HEK293T (cell line): ENCODE data around the gene R3HDM2.
A peak's percentile ranks its signal among the peaks of the same experiment; 100 is the strongest.

ENCODE experiments used
- CTCF ChIA-PET: fragments of 350-600 bp; formaldehyde crosslinking; extraction: SDS; loops from one replicate; lab custom pipeline; 2021; ENCODE audit warnings: antibody characterized with exemption, inconsistent platforms; lab: Yijun Ruan, JAX
- POLR2A ChIA-PET: fragments of 350-600 bp; formaldehyde crosslinking; extraction: SDS; loops from one replicate; lab custom pipeline; 2020; ENCODE audit warnings: antibody characterized with exemption, inconsistent platforms; lab: Yijun Ruan, JAX
- DNase-seq: peaks from one replicate; pipeline ENCODE4 v3.0.0; 2012; ENCODE audit warnings: mixed read lengths; ENCODE audit errors: extremely low spot score
- ARNT ChIP-seq: fragments of 450-650 bp; IDR thresholded peaks from 2 replicates; pipeline ENCODE4 v1.6.1; 2017; ENCODE audit warnings: mild to moderate bottlenecking
- BHLHE40 ChIP-seq: fragments of 450-650 bp; IDR thresholded peaks from 2 replicates; pipeline ENCODE4 v1.6.1; 2016; ENCODE audit warnings: mild to moderate bottlenecking, moderate library complexity, borderline replicate concordance
- CTBP1 ChIP-seq: fragments of 450-650 bp; IDR thresholded peaks from 2 replicates; pipeline ENCODE4 v1.6.1; 2016; ENCODE audit warnings: borderline replicate concordance
- ELF4 ChIP-seq: fragments of 450-650 bp; IDR thresholded peaks from 2 replicates; pipeline ENCODE4 v1.6.1; 2017; ENCODE audit warnings: antibody characterized with exemption
- FOXA1 ChIP-seq: fragments of 450-650 bp; IDR thresholded peaks from 2 replicates; pipeline ENCODE4 v1.6.1; 2016; ENCODE audit warnings: mild to moderate bottlenecking
- FOXK2 ChIP-seq: fragments of 450-650 bp; IDR thresholded peaks from 2 replicates; pipeline ENCODE4 v1.6.1; 2016; ENCODE audit warnings: mild to moderate bottlenecking
- FOXM1 ChIP-seq: fragments of 450-650 bp; IDR thresholded peaks from 2 replicates; pipeline ENCODE4 v1.6.1; 2017; ENCODE audit warnings: mild to moderate bottlenecking, borderline replicate concordance
- HDGF ChIP-seq: fragments of 450-650 bp; IDR thresholded peaks from 2 replicates; pipeline ENCODE4 v1.6.1; 2017; ENCODE audit warnings: antibody characterized with exemption, borderline replicate concordance
- L3MBTL2 ChIP-seq: fragments of 450-650 bp; conservative IDR thresholded peaks from 2 replicates; pipeline ENCODE4 v1.6.1; 2016; ENCODE audit warnings: mild to moderate bottlenecking
- LEF1 ChIP-seq: fragments of 450-650 bp; IDR thresholded peaks from 2 replicates; pipeline ENCODE4 v1.6.1; 2017; ENCODE audit warnings: mild to moderate bottlenecking, borderline replicate concordance
- NFRKB ChIP-seq: fragments of 450-650 bp; IDR thresholded peaks from 2 replicates; pipeline ENCODE4 v1.6.1; 2016; ENCODE audit warnings: mild to moderate bottlenecking, moderate library complexity
- SP1 ChIP-seq: fragments of 450-650 bp; IDR thresholded peaks from 2 replicates; pipeline ENCODE4 v1.6.1; 2017
- SUZ12 ChIP-seq: fragments of 450-650 bp; IDR thresholded peaks from 2 replicates; pipeline ENCODE4 v1.6.1; 2016; ENCODE audit warnings: mild to moderate bottlenecking
- TARDBP ChIP-seq: fragments of 450-650 bp; IDR thresholded peaks from 2 replicates; pipeline ENCODE4 v1.6.1; 2016
- ZNF384 ChIP-seq: fragments of 450-650 bp; IDR thresholded peaks from 2 replicates; pipeline ENCODE4 v1.6.1; 2016
- TF ChIP-seq, protein P1 (sequence below): fragments of 450-650 bp; IDR thresholded peaks from 2 replicates; pipeline ENCODE4 v1.6.1; 2016

R3HDM2 gene

GRCh38 chr12:57215668-57216013 is 215.2 kb downstream of the R3HDM2 start:
- TF ChIP-seq TARDBP (no peak), LEF1 (no peak), FOXA1 (no peak), CTBP1 (no peak), ELF4 (no peak), FOXK2 (no peak), ZNF384 (no peak), SP1 (no peak), L3MBTL2 (no peak), SUZ12 (no peak), HDGF (no peak), ARNT (no peak), NFRKB (no peak), FOXM1 (no peak), BHLHE40 (no peak)
- TF ChIP-seq, protein P1, sequence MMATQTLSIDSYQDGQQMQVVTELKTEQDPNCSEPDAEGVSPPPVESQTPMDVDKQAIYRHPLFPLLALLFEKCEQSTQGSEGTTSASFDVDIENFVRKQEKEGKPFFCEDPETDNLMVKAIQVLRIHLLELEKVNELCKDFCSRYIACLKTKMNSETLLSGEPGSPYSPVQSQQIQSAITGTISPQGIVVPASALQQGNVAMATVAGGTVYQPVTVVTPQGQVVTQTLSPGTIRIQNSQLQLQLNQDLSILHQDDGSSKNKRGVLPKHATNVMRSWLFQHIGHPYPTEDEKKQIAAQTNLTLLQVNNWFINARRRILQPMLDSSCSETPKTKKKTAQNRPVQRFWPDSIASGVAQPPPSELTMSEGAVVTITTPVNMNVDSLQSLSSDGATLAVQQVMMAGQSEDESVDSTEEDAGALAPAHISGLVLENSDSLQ: no peak
- ChIA-PET POLR2A (interaction anchor here (1.1 to 7.3 kb wide), 3 partner anchors 11 to 22 kb away, joined by 3 to 87 read pairs (median 3); partner anchors contain the start of gene SHMT2), CTCF (interaction anchor here (4.7 kb wide), 1 partner anchor 26 kb away, joined by 121 read pairs; a partner anchor contains a TSS)
- no peak for DNase-seq

DNA sequence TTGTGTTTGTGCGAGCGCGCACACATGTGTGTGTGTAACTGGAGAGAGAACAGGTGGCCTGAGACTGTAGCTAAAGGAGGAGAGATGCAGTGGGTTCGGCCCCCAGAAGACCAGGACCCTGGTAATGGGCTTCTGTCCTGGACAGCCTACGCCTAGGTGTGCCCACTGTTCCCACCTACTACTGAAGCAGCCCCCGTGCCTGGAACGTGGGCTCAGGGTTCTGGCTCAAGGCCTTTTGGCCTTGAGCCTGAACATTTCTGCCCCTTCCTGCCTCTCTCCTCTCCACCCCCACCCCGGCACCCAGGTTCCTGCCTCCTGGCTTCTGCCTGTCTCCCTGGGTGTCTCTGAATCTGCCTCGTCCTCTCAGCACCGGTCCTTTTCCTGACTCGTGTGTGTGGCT is 215.8 kb downstream of the R3HDM2 start:
- ChIA-PET CTCF (interaction anchor here (1.3 to 4.7 kb wide), 4 partner anchors 15 to 247 kb away, joined by 4 to 121 read pairs (median 12); partner anchors contain the start of gene SHMT2), POLR2A (interaction anchor here (1.1 to 7.3 kb wide), 2 partner anchors 16 to 23 kb away, joined by 3 to 87 read pairs; partner anchors contain the start of gene SHMT2)
- DNase-seq: no peak
- TF ChIP-seq L3MBTL2 (no peak), ARNT (no peak), HDGF (no peak), FOXA1 (no peak), FOXM1 (no peak), BHLHE40 (no peak), ZNF384 (no peak), CTBP1 (no peak), NFRKB (no peak)
- TF ChIP-seq, protein P1: no peak

- ChIA-PET CTCF (interaction anchor here (0.6 to 4.7 kb wide), 13 partner anchors 8 to 247 kb away, joined by 3 to 121 read pairs (median 4); partner anchors contain the start of genes GLI1, SHMT2 and STAC3), POLR2A (interaction anchor here (7.3 kb wide), 1 partner anchor 17 kb away, joined by 87 read pairs; the partner anchor contains the start of gene SHMT2)
- peak; percentile 82 for DNase-seq
- no peak for TF ChIP-seq LEF1
- no peak for TF ChIP-seq ELF4
- no peak for TF ChIP-seq ZNF384
- TF ChIP-seq FOXM1: no peak
- TF ChIP-seq ARNT: no peak
- no peak for TF ChIP-seq FOXA1
- no peak for TF ChIP-seq SP1
- TF ChIP-seq BHLHE40: no peak
- TF ChIP-seq SUZ12: no peak
- TF ChIP-seq HDGF: no peak
- TF ChIP-seq FOXK2: no peak
- TF ChIP-seq, protein P1: no peak
- TF ChIP-seq L3MBTL2: no peak
- TF ChIP-seq NFRKB: no peak
- TF ChIP-seq TARDBP: no peak
- TF ChIP-seq CTBP1: no peak
Observed at GRCh38 chr12:57214398-57214781, 216.5 kb downstream of the R3HDM2 start.

GRCh38 chr12:57213763-57214397 is 217.0 kb downstream of the R3HDM2 start:
- CTCF ChIA-PET: interaction anchor here (0.6 to 4.7 kb wide), 14 partner anchors 9 to 248 kb away, joined by 3 to 121 read pairs (median 4); partner anchors contain the start of genes GLI1, SHMT2 and STAC3
- no peak for DNase-seq
- POLR2A ChIA-PET: interaction anchor here (7.3 kb wide), 1 partner anchor 17 kb away, joined by 87 read pairs; the partner anchor contains the start of gene SHMT2
- TF ChIP-seq, protein P1: peak; percentile 57
- no peak for TF ChIP-seq ZNF384

DNA sequence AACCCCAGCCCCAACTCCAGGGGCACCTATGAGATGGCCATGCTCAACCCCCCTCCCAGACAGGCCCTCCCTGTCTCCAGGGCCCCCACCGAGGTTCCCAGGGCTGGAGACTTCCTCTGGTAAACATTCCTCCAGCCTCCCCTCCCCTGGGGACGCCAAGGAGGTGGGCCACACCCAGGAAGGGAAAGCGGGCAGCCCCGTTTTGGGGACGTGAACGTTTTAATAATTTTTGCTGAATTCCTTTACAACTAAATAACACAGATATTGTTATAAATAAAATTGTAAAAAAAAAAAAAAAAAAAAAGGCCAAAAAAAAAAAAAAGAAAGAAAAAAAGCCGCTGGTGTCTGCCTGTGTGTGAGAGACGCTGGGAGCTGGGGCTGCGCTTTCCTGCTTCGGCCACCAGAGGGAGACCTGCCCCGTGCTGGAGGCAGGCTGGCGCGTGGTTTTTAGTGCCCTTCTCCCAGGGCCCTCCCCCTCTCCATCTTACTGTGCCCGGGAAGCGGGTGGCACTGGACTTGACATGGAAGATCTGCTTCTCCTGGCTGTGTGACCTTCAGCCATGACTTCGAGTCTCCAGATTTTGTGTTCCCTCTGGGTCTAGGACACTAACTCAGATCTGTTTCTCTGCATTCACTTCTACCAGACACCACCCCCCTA is 217.7 kb downstream of the R3HDM2 start:
- POLR2A ChIA-PET: interaction anchor here (7.3 kb wide), 1 partner anchor 18 kb away, joined by 87 read pairs; the partner anchor contains the start of gene SHMT2
- DNase-seq: peak; percentile 88
- TF ChIP-seq SP1 (no peak), NFRKB (no peak), ELF4 (no peak), FOXK2 (no peak), BHLHE40 (no peak), HDGF (no peak), FOXA1 (no peak)
- TF ChIP-seq, protein P1: no peak
- CTCF ChIA-PET: interaction anchor here (0.6 to 4.7 kb wide), 9 partner anchors 10 to 239 kb away, joined by 3 to 121 read pairs (median 6); partner anchors contain the start of genes SHMT2 and STAC3
